Activated CD4-positive, alpha-beta T cell treated with anti-CD3 and anti-CD28 coated beads, Interleukin-2, amount 50 U/mL, for 16 hours (primary cell): Measurements from ENCODE around the gene RILPL1.
"Not testable (repeated sequence)": the region's sequence is repeated elsewhere in the genome, so short reads cannot be mapped to it uniquely, and the experiment has no call there.

Experiments used
- DNase-seq: peaks from one replicate; pipeline ENCODE4 v3.0.0-alpha.2; 2020

Gene RILPL1

DNA sequence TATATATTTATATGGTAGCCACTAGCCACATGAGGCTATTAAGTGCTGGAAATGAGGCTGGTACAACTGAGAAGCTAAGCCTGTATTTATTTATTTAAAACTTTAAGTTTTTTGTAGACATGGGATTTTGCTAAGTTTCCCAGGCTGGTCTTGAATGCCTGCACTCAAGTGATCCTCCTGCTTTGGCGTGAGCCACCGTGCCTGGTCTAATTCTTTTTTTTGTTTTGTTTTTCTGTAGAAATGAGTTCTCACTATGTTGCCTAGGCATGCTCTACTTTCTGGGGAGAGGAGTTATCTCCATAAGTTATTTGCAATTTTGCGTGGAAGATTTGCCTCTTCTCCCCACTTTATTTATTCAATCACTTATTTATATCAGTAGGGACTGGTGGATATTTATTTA, 80.4 kb downstream of the RILPL1 start:
- DNase-seq = no peak

DNA sequence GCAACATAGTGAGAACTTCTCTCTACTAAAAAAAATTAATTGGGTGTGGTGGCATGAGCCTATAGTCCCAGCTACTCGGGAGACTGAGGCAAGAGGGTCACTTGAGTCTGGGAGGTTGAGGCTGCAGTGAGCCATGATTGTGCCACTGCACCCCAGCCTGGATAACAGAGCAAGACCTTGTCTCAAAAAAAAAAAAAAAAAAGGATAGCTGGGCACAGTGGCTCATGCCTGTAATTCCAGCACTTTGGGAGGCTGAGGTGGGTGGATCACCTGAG, 81.3 kb downstream of the RILPL1 start:
- DNase-seq = not testable (repeated sequence)

DNA sequence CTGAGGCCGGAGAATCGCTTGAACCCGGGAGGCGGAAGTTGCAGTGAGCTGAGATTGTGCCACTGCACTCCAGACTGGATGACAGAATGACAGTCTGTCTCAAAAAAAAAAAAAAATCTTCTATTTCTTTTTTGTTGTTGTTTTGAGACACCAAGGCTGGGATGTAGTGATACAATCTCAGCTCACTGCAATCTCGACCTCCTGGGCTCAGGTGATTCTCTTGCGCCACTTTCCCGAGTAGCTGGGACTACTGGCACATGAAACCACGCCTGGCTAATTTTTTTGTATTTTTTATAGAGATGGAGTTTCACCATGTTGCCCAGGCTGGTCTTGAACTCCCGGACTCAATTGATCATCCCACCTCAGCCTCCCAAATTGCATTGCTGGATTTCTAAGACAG, 82.9 kb downstream of the RILPL1 start:
- no peak for DNase-seq

DNA sequence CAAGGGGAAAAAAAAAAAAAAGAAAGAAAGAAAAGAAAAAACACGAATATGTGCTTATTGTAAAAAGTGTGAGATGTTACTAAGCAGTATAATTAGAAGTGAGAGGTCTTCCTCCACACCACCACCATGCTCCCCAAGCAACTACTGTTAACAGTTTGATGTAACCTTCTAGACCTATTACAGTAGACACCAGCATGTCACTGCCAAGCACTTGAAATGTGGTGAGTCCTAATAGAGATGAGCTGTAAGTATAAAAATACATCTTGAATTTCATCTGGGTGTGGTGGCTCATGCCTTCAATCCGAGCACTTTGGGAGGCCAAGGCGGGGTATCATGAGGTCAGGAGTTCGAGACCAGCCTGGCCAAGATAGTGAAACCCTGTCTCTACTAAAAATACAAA, 83.7 kb downstream of the RILPL1 start:
- no peak for DNase-seq

DNA sequence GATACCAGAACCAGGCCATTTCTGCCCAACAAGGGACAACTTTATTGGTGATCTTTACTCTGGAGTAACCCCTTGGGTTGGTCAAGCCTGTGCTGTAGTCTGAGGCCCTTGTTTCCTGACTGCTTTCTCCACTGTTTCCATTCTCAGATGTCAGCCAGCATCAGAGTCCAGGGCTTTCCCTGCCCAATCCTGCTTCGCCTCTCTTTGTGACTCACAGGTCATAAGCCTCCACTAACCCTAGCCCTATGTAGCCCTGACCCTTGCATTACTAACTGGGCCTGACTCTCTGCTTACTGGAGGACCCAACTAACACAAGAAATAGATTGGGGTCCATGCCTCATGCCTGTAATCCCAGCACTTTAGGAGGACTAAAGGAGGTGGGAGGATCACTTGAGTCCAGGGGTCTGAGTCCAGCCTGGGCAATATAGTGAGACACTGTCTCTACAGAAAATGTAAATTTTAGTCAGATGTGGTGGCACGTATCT, 84.2 kb downstream of the RILPL1 start:
- no peak for DNase-seq

DNA sequence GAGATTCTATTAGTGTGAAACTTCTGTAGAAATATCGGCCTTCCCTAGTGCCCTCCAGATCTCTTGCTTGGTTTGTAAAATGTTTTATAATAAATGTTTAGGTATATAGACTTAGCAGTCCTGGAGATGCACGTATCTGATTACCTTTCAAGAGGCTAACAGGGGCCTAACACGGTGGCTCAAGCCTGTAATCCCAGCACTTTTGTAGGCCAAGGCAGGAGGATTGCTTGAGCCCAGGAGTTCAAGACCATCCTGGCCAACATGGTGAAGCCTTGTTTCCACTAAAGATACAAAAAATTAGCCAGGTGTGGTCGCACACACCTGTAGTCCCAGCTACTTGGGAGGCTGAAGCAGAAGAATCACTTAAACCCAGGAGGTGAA, 87.2 kb downstream of the RILPL1 start:
- no peak for DNase-seq

DNA sequence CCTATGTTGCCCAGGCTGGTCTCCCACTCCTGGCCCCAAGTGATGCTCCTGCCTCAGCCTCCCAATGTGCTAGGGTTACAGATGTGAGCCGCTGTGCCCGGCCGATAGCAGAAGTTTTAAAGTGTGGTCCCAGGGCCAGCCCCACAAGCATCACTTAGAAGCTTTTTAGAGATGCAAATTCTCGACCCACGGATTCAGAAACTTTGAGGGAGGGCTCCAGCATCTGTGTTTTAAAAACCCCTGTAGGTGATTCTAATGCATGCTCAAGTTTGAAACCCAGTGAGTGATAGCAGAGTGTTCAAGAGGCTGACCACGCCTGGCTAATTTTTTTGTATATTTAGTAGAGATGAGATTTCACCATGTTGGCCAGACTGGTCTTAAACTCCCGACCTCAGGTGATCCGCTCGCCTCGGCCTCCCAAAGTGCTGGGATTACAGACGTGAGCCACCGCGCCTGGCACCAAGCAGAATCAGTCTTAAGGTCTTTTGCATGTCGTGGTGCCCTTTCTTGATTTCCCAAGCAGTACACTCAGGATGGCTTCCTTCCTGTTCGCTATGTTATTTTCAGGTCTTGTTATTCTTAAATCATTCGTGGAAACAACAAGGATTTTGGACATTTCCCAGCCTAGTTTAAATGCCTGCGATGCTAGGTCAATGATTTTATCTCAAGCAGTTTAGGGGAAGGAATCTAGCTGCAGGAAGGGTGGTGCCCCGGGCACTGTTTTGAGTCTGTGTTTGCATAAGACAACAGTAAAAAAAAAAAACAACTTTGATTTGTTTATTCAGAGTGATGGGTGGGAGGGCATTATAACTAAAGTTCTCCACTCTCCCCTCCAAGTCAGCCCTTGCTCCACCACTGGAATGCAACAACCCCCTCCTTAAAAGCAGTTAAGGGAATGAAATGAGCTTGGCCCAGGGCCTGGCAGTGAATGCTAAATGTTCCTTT, 87.9 kb downstream of the RILPL1 start:
- no peak for DNase-seq

DNA sequence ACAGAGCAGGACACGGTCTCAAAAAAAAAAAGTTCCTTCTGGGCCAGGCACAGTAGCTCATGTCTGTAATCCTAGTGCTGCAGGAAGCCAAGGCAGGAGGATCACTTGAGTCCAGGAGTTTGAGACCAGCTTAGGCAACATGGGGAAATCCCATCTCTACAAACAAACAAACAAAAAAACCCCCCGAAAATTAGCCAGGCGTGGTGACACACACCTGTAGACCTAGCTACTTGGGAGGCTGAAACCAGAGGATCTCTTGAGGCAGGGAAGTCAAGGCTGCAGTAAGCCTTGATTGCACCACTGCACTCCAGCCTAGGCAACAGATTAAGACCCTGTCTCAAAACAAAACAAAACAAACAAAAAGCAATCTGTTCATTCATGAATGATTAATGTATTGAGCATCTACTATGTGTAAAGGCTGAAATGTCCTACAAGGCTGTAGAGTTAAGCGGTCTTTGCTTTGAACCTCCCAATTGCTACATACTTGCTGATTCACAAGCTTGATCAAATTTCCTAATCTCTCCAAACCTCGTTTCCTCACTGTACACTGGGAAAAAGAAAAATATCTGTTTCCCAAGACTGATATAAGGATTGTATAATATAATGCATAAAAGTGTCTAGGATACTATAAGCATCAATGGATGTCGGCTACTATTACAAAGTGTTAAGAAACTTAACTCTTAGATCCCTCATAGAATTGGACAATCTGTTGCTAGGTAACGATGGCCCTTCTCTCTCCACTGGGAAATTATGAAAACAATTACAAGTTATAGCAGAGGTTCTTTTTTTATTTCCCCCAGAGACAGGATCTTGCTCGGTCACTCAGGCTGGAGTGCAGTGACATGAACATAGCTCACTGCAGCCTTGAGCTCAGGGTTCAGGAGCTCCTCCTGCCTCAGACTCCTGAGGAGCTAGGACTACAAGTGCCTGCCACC, 89.2 kb downstream of the RILPL1 start:
- DNase-seq = no peak

DNA sequence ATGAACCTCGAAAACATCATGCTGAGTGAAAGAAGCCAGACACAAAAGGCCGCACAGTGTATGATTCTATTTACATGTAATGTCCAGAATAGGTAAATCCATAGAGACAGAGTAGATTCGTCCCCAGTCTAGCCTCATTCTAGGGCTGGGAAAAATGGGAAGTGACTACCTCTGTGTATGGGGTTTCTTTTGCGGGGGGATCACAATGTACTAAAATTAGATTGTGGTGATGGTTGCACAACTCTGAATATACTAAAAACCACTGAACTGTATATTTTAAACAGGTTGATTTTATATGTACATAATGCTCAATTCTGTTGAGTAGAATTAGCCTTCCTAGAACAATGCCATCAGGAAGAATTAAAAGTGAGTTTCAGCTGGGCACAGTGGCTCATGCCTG, 90.7 kb downstream of the RILPL1 start:
- DNase-seq = no peak

DNA sequence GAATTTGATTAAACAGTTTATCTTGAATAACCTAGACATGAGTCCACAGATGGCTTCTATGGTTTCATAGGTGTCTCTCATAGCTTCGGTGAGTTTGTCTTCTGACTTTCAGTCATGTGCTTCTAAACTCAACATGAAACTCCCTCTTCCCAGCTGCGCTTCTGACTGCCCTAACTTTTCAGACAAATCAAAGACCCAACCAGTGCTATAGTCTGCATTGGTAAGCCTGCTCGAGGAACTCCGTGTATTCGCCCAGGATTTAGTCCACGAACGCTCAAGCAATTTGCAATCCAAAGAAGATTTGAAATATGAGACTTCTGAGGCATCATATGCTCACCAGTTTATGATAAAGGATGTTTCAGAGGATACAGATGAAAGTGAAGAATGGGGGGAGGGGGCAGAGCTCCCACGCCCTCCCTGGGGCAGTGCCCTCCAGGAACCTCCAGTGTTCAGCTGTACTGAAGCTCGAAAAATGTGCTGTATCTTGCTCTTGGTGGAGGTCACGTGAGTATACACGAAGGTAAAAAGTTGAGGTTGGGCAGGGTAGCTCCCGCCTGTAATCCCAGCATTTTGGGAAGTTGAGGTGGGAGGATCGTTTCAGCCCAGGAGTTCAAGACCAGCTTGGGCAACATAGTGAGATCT, 91.9 kb downstream of the RILPL1 start:
- peak; percentile 45 for DNase-seq

DNA sequence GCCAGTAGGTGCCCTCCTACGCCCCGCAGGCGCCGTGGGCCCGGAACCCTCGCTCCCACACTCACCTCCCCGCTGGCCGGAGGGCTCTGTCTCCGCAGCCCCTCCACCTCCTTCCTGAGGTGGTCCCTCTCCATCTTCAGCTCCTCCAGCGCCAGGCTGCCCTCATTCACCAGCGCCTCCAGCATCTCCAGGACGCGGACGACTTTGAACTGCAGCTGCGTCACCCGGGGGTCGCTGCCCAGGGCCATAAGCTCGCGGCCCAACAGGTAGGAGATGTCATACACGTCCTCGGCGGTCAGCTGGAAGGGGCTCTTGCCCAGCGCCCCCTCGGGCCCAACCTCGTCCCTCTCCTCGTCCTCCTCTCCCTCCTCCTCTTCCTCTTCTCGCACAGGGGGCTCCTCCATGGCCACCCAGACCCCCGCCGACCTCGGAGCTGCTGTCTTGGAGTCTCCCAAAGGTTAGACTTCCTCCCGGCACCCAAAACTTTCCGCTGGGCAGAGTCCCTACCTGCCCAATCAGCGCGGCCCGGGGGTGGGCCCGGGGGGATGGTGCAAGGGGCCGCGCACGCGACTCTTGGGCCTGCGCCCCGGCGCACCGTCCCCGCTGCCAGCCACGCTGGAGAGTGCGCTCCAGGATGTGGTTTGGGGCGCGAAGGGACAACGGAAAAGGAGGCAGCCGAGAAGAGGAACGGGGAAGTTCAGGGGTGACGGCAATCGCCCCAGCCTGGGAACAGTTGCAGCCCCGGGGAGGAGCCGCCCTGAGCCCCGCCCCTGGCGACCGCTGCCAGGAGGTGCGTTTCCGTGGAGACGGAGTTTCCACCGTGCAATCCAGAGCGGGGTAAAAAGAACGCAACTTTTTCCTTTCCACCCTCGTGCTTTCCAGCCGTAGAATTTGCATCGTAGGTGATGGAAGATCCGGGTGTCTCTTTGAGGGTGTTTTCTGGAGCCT, 97.2 kb downstream of the RILPL1 start, which contains the start of gene RILPL2:
RILPL2 (minus strand) TSS at position 668 of the 948 bp plus-strand sequence; CDS start at position 404, 264 bp downstream.
- DNase-seq = peak; percentile 95

DNA sequence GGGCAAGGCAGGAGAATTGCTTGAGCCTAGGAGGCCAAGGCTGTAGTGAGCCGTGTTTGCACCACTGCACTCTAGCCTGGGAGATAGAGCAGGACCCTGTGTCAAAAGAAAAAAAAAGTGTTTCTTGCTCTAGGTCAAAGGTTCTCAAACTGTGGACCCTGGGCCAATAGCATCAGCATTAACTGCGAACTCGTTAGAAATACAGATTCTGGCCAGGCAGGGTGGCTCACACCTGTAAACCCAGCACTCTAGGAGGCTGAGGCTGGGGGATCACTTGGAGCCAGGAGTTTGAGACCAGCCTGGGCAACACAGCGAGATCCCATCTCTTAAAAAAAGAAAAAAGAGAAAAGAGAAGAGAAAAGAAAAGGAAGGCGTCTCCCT, 97.9 kb downstream of the RILPL1 start:
- DNase-seq = no peak

DNA sequence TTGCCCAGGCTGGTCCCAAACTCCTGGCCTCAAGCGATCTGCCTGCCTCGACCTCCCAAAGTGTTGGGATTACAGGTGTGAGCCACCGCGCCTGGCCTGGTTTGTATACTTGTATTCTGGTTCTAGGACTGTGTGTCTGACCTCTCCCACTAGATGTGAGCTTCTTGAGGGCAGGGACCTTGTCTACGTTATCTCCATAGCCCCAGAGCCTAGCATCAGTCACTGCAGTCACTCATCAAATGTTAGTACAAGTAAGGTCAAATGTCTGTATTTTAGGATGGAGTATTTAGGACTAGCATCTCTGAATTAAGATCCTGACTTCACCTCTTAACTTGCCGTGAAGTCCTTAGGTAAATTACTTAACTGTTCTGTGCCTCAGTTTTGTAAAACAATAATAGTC, 99.9 kb downstream of the RILPL1 start:
- no peak for DNase-seq

DNA sequence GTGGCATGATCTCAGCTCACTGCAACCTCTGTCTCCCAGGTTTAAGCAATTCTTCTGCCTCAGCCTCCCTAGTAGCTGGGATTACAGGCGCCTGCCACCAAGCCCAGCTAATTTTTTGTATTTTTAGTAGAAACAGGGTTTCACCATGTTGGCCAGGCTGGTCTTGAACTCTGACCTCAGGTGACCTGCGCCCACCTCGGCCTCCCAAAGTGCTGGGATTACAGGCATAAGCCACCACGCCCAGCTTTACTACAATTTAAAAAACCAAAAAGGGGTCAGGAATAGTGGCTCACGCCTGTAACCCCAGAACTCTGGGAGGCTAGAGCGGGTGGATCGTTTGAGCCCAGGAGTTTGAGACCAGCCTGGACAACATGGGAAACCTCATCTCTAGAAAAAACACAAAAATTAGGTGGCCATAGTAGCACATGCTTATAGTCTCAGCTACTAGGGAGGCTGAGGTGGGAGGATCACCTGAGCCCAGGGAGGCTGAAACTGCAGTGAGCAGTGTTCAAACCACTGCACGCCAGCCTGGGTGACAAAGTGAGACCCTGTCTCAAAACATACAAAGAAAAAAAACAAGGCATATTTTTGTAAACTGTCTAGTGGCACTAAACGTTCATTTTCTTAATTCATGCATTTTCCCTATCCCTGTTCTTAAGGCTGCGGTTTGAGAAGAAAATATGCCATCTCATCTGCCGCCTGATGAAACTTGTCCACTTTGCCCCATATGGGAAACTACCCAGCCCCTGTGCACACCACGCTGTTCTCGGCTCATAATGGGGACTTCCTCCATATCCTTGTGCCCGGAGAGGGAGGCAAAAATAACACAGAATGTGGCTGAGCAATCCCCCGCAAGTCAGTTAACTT, 101.3 kb downstream of the RILPL1 start:
- peak; percentile 60 for DNase-seq

DNA sequence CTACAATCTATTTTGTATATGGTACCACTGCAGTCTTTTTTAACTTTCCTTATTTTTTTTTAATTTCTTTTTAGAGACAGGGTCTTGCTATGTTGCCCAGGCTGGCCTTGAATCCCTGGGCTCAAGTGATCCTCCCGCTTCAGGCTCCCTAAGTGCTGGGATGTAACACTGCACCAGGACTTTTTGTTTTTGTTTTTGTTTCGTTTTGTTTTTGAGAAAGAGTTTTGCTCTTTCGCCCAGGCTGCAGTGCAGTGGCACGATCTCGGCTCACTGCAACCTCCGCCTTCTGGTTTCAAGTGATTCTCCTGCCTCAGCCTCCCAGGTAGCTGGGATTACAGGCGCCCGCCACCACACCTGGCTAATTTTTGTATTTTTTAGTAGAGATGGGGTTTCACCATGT, 104.4 kb downstream of the RILPL1 start:
- DNase-seq = not testable (repeated sequence)

DNA sequence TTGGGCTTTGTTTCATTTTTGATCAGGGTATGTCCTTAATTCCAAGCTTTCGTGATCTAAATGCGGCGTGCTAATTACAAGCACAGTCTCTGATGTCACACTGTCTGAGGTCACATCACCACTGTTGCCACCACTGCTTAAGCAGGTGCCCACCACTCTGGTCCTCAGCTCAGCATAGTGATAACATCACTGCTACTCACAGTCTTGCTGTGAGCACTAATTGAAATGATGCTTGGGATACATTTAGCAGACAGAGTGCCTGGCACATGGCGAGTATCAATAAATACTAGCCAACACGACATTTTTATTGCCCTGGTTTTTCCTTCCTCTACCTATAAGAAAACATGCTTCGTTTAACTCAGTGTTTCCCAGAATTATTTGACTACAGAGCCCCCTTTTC, 104.9 kb downstream of the RILPL1 start:
- no peak for DNase-seq

DNA sequence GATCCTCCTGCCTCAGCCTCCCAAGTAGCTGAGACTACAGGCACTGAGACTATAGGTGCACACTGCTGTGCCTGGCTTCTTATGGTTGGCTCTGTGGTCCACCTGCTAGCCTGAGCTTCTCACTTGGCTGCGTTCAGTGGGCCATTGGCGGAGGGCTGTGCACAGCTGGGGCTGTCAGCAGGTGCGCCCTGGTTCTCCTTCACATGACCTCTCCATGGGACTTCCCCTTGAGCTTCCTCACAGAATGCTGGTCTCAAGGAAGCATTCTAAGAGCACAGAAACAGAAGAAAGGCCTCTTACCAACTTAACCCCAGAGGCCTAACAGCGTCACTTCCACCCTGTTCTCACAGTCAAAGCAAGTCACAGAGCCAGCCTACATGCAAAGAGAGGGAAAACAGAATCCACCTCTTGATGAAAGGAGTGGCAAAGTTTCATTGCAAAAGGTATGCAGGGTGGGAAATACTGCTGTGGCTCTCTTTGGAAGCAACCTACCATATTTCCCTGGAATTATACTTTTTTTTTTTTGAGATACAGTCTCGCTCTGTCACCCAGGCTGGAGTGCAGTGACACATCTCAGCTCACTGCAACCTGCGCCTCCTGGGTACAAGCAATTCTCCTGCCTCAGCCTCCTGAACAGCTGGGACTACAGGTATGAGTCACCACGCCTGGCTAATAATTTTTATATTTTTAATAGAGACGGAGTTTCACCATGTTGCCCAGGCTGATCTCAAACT, 106.3 kb downstream of the RILPL1 start:
- DNase-seq = peak; percentile 63

DNA sequence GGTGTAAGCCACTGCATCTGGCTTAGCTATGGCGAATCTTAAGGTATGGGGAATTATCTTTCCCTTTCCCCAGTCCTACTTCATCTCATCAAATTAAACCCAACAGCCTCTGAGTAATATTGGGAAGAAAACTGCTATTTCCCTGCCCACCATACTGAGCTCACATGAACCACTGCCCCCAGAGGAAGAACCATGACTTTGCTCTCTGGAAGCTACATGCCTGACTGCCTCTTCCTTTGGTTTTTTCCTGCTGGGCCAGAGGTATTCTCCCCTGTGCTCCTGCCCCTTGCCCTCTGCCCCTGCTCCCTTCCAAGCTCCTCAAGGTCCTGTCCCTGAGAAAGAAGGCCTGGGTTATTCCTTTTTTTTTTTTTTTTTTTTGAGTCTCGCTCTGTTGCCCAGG, 112.2 kb downstream of the RILPL1 start:
- no peak for DNase-seq
